ENCODE results near the gene KIAA1549. TPM values are rescaled to one million over a fixed set of nuclear protein-coding genes. Genes with fewer than 3 reads are reported as not detected.
A peak's percentile ranks its signal among the peaks of the same experiment; 100 is the strongest.

KIAA1549 gene
- total and polyA plus RNA-seq, 2 of the 4 experiments (the other 2 are of a cell fraction): 1.3 to 3.3 TPM

GRCh38 chr7:138934861-138935260, 46.3 kb downstream of the KIAA1549 start:
- no peak overlapping the region for H2AFZ ChIP-seq (replicated peaks; ENCODE audit: low read length, poor library complexity)
- no peak overlapping the region for H2AK9ac ChIP-seq (replicated peaks; ENCODE audit: low read depth, low read length, poor library complexity)
- H2BK120ac ChIP-seq (ENCODE audit: low read depth, low read length): 0 out of 2 replicates have a peak overlapping the region, but pooled peaks have one; percentile 8
- H3K14ac ChIP-seq (replicated peaks; ENCODE audit: low read depth, low read length): no peak overlapping the region
- no peaks in the 10 kb centered on the region for H3K36me3 ChIP-seq (ENCODE audit: control insufficient read depth, insufficient read depth, low read length)
- ChIA-PET POLR2A (ENCODE audit: unreplicated experiment) (no interaction called here), CTCF (interaction anchor here (0.5 kb wide), 1 partner anchor 9 kb away, joined by 5 read pairs; no protein-coding TSS in a partner anchor)
- WGBS, 2 experiments (ENCODE audit: extremely low coverage in 2 of 2, insufficient read length in 1 of 2): no CpG with 5 or more reads among the region's 3 CpGs
- no peak overlapping the region for H2BK5ac ChIP-seq (ENCODE audit: low read depth, low read length, poor library complexity, severe bottlenecking)
- no peaks in the 10 kb centered on the region for H3K9me1 ChIP-seq (ENCODE audit: insufficient read depth, low read length)
- H4K91ac ChIP-seq (ENCODE audit: insufficient read depth, low read depth, low read length): no peak overlapping the region
- H3K9ac ChIP-seq (ENCODE audit: low read depth, low read length): no peak overlapping the region
- peaks cover 7% of the 10 kb centered on the region for H3K4me1 ChIP-seq (ENCODE audit: control insufficient read depth, insufficient read depth, low read length)
- H2AK5ac ChIP-seq (ENCODE audit: low read depth, low read length): no peak overlapping the region
- H4K8ac ChIP-seq (ENCODE audit: low read depth in 2 of 2, low read length in 2 of 2): no peak overlapping the region
- H3K4me3 ChIP-seq (ENCODE audit: insufficient read depth, low read depth, low read length): no peak overlapping the region
- no peak overlapping the region for H3K27ac ChIP-seq (ENCODE audit: insufficient read depth, low read length)
- no peak overlapping the region for H3K56ac ChIP-seq (ENCODE audit: extremely low read depth, insufficient read depth, low read length)
- H3K4me2 ChIP-seq (ENCODE audit: low read depth, low read length): no peak overlapping the region
- intact Hi-C loops (cut with micrococcal nuclease) (no loop called here), in situ Hi-C loops (cut with MboI; ENCODE audit: low sequenced_read_pairs) (no loop called here), dilution Hi-C loops (cut with HindIII; ENCODE audit: low sequenced_read_pairs, unreplicated experiment) (no loop called here)
- ATAC-seq (ENCODE audit: low read depth) (no peak), DNase-seq (peak; percentile 40)
- H3K27me3 ChIP-seq (ENCODE audit: control insufficient read depth, insufficient read depth, low read length): no peaks in the 10 kb centered on the region
- H3K23ac ChIP-seq (ENCODE audit: low read depth, low read length): no peak overlapping the region; the same call in 1 of the 2 replicates
- H4K5ac ChIP-seq (ENCODE audit: low read depth, low read length): no peak overlapping the region
- 0 out of 2 replicates have a peak, but pooled peaks cover 5% of the 10 kb centered on the region for H4K20me1 ChIP-seq (ENCODE audit: insufficient read depth, low read length)
- no peak overlapping the region for H2BK15ac ChIP-seq (ENCODE audit: low read depth, low read length)
- H3K18ac ChIP-seq (ENCODE audit: low read depth, low read length): no peak overlapping the region
- BruUV-seq (replicated peaks): no TSS peak
- no peak overlapping the region for H2BK20ac ChIP-seq (ENCODE audit: low read depth, low read length)
- no peaks in the 10 kb centered on the region for H3K9me3 ChIP-seq (ENCODE audit: control insufficient read depth, insufficient read depth, low read length)
- peaks cover 5 to 7% of the 10 kb centered on the region in 2 experiments; a peak in 2 of 4 replicates for H3K79me1 ChIP-seq (ENCODE audit: low read depth in 1 of 2, low read length in 2 of 2)
- no peak overlapping the region for H3K4ac ChIP-seq (ENCODE audit: low read depth, low read length)
- TF ChIP-seq CHD1 (IDR thresholded peaks at IDR 0.05; ENCODE audit: low read depth, low read length) (no peak), CTCF (conservative IDR thresholded peaks at IDR 0.05; ENCODE audit: low read depth, low read length) (no peak), ELK1 (IDR thresholded peaks at IDR 0.05; ENCODE audit: borderline replicate concordance, low read depth, low read length) (no peak), CEBPB (IDR thresholded peaks at IDR 0.05; ENCODE audit: low read depth, low read length) (no peak), RAD21 (IDR thresholded peaks at IDR 0.05; ENCODE audit: low read length) (no peak), MXI1 (IDR thresholded peaks at IDR 0.05; ENCODE audit: borderline replicate concordance, low read depth, low read length) (no peak), FOS (IDR thresholded peaks at IDR 0.05; ENCODE audit: low read depth, low read length) (no peak), USF2 (IDR thresholded peaks at IDR 0.05; ENCODE audit: low read depth, low read length) (no peak), BHLHE40 (IDR thresholded peaks at IDR 0.05; ENCODE audit: low read depth, low read length) (no peak), POLR2A (IDR thresholded peaks at IDR 0.05; ENCODE audit: low read depth, low read length) (no peak), RCOR1 (IDR thresholded peaks at IDR 0.05; ENCODE audit: insufficient replicate concordance, low read length) (no peak), RFX5 (IDR thresholded peaks at IDR 0.05; ENCODE audit: low read depth, low read length) (no peak), MAZ (IDR thresholded peaks at IDR 0.05; ENCODE audit: borderline replicate concordance, low read depth, low read length) (no peak), MAFK (IDR thresholded peaks at IDR 0.05; ENCODE audit: low read depth, low read length) (no peak), NFE2L2 (IDR thresholded peaks at IDR 0.05; ENCODE audit: low read depth, low read length) (no peak), SMC3 (IDR thresholded peaks at IDR 0.05; ENCODE audit: low read depth, low read length) (no peak)
